Measurements from ENCODE around the gene RAB30.

The RAB30 gene

GRCh38 chr11:82998697-82999096 lies 73.0 kb downstream of the RAB30 start:
- Histone ChIP-seq H3K4me3 (ENCODE audit: low read length) (no peak overlapping the region), H3K4me1 (ENCODE audit: control insufficient read depth, insufficient read depth, low read length) (peaks cover 7% of the 10 kb centered on the region), H3K27ac (ENCODE audit: low read depth, low read length) (no peak overlapping the region), H3K36me3 (ENCODE audit: control insufficient read depth, insufficient read depth, low read length) (no peaks in the 10 kb centered on the region), H3K27me3 (ENCODE audit: control insufficient read depth, insufficient read depth, low read length) (no peaks in the 10 kb centered on the region), H3K9ac (ENCODE audit: low read length) (no peak overlapping the region)

- Histone ChIP-seq H3K27me3 (ENCODE audit: control insufficient read depth, insufficient read depth, low read length) (no peaks in the 10 kb centered on the region), H3K4me3 (ENCODE audit: low read length) (no peak overlapping the region), H3K27ac (ENCODE audit: low read depth, low read length) (no peak overlapping the region), H3K4me1 (ENCODE audit: control insufficient read depth, insufficient read depth, low read length) (peaks cover 9% of the 10 kb centered on the region), H3K9ac (ENCODE audit: low read length) (no peak overlapping the region), H3K36me3 (ENCODE audit: control insufficient read depth, insufficient read depth, low read length) (no peaks in the 10 kb centered on the region)
These were observed 74.6 kb downstream of the RAB30 start for GRCh38 chr11:82996966-82997606.

- Histone ChIP-seq H3K4me3 (ENCODE audit: low read length) (peak overlapping the region; percentile 35), H3K9ac (ENCODE audit: low read length) (no peak overlapping the region), H3K4me1 (ENCODE audit: control insufficient read depth, insufficient read depth, low read length) (peaks cover 15% of the 10 kb centered on the region), H3K27me3 (ENCODE audit: control insufficient read depth, insufficient read depth, low read length) (no peaks in the 10 kb centered on the region), H3K36me3 (ENCODE audit: control insufficient read depth, insufficient read depth, low read length) (no peaks in the 10 kb centered on the region), H3K27ac (ENCODE audit: low read depth, low read length) (peak overlapping the region; percentile 26)
These were observed 75.8 kb downstream of the RAB30 start for GRCh38 chr11:82995754-82996398.

- Histone ChIP-seq H3K4me3 (ENCODE audit: low read length) (no peak overlapping the region), H3K4me1 (ENCODE audit: control insufficient read depth, insufficient read depth, low read length) (peaks cover 15% of the 10 kb centered on the region), H3K27me3 (ENCODE audit: control insufficient read depth, insufficient read depth, low read length) (no peaks in the 10 kb centered on the region), H3K27ac (ENCODE audit: low read depth, low read length) (no peak overlapping the region), H3K36me3 (ENCODE audit: control insufficient read depth, insufficient read depth, low read length) (no peaks in the 10 kb centered on the region), H3K9ac (ENCODE audit: low read length) (no peak overlapping the region)
These were observed 76.5 kb downstream of the RAB30 start for GRCh38 chr11:82995235-82995634.

GRCh38 chr11:82994604-82995230 lies 77.0 kb downstream of the RAB30 start:
- no peak overlapping the region for H3K27ac ChIP-seq (ENCODE audit: low read depth, low read length)
- no peak overlapping the region for H3K9ac ChIP-seq (ENCODE audit: low read length)
- H3K4me1 ChIP-seq (ENCODE audit: control insufficient read depth, insufficient read depth, low read length): peaks cover 15% of the 10 kb centered on the region
- H3K36me3 ChIP-seq (ENCODE audit: control insufficient read depth, insufficient read depth, low read length): no peaks in the 10 kb centered on the region
- no peaks in the 10 kb centered on the region for H3K27me3 ChIP-seq (ENCODE audit: control insufficient read depth, insufficient read depth, low read length)
- H3K4me3 ChIP-seq (ENCODE audit: low read length): no peak overlapping the region

- no peak overlapping the region for H3K27ac ChIP-seq (ENCODE audit: low read depth, low read length)
- no peaks in the 10 kb centered on the region for H3K27me3 ChIP-seq (ENCODE audit: control insufficient read depth, insufficient read depth, low read length)
- peaks cover 15% of the 10 kb centered on the region for H3K4me1 ChIP-seq (ENCODE audit: control insufficient read depth, insufficient read depth, low read length)
- H3K9ac ChIP-seq (ENCODE audit: low read length): no peak overlapping the region
- peaks cover 3% of the 10 kb centered on the region for H3K36me3 ChIP-seq (ENCODE audit: control insufficient read depth, insufficient read depth, low read length)
- H3K4me3 ChIP-seq (ENCODE audit: low read length): no peak overlapping the region
These were observed 79.5 kb downstream of the RAB30 start for GRCh38 chr11:82992223-82992622.

GRCh38 chr11:82989628-82990404 lies 81.9 kb downstream of the RAB30 start:
- peaks cover 3% of the 10 kb centered on the region for H3K36me3 ChIP-seq (ENCODE audit: control insufficient read depth, insufficient read depth, low read length)
- H3K27ac ChIP-seq (ENCODE audit: low read depth, low read length): no peak overlapping the region
- H3K4me3 ChIP-seq (ENCODE audit: low read length): no peak overlapping the region
- H3K4me1 ChIP-seq (ENCODE audit: control insufficient read depth, insufficient read depth, low read length): peaks cover 8% of the 10 kb centered on the region
- no peaks in the 10 kb centered on the region for H3K27me3 ChIP-seq (ENCODE audit: control insufficient read depth, insufficient read depth, low read length)
- H3K9ac ChIP-seq (ENCODE audit: low read length): no peak overlapping the region

GRCh38 chr11:82988936-82989627 lies 82.6 kb downstream of the RAB30 start:
- Histone ChIP-seq H3K36me3 (ENCODE audit: control insufficient read depth, insufficient read depth, low read length) (peaks cover 7% of the 10 kb centered on the region), H3K27me3 (ENCODE audit: control insufficient read depth, insufficient read depth, low read length) (no peaks in the 10 kb centered on the region), H3K4me3 (ENCODE audit: low read length) (no peak overlapping the region), H3K9ac (ENCODE audit: low read length) (no peak overlapping the region), H3K27ac (ENCODE audit: low read depth, low read length) (no peak overlapping the region), H3K4me1 (ENCODE audit: control insufficient read depth, insufficient read depth, low read length) (peaks cover 8% of the 10 kb centered on the region)

- Histone ChIP-seq H3K27ac (ENCODE audit: low read depth, low read length) (no peak overlapping the region), H3K9ac (ENCODE audit: low read length) (no peak overlapping the region), H3K36me3 (ENCODE audit: control insufficient read depth, insufficient read depth, low read length) (peaks cover 8% of the 10 kb centered on the region), H3K4me1 (ENCODE audit: control insufficient read depth, insufficient read depth, low read length) (peaks cover 8% of the 10 kb centered on the region), H3K4me3 (ENCODE audit: low read length) (no peak overlapping the region), H3K27me3 (ENCODE audit: control insufficient read depth, insufficient read depth, low read length) (no peaks in the 10 kb centered on the region)
These were observed 83.7 kb downstream of the RAB30 start for GRCh38 chr11:82987997-82988396.

GRCh38 chr11:82986446-82986845 lies 85.3 kb downstream of the RAB30 start:
- H3K36me3 ChIP-seq (ENCODE audit: control insufficient read depth, insufficient read depth, low read length): peaks cover 8% of the 10 kb centered on the region
- no peaks in the 10 kb centered on the region for H3K4me1 ChIP-seq (ENCODE audit: control insufficient read depth, insufficient read depth, low read length)
- H3K27ac ChIP-seq (ENCODE audit: low read depth, low read length): no peak overlapping the region
- no peak overlapping the region for H3K4me3 ChIP-seq (ENCODE audit: low read length)
- H3K27me3 ChIP-seq (ENCODE audit: control insufficient read depth, insufficient read depth, low read length): no peaks in the 10 kb centered on the region
- H3K9ac ChIP-seq (ENCODE audit: low read length): no peak overlapping the region

- no peak overlapping the region for H3K27ac ChIP-seq (ENCODE audit: low read depth, low read length)
- H3K9ac ChIP-seq (ENCODE audit: low read length): no peak overlapping the region
- no peaks in the 10 kb centered on the region for H3K4me1 ChIP-seq (ENCODE audit: control insufficient read depth, insufficient read depth, low read length)
- H3K4me3 ChIP-seq (ENCODE audit: low read length): no peak overlapping the region
- H3K27me3 ChIP-seq (ENCODE audit: control insufficient read depth, insufficient read depth, low read length): no peaks in the 10 kb centered on the region
- peaks cover 5% of the 10 kb centered on the region for H3K36me3 ChIP-seq (ENCODE audit: control insufficient read depth, insufficient read depth, low read length)
These were observed 89.8 kb downstream of the RAB30 start for GRCh38 chr11:82981852-82982251.

GRCh38 chr11:82980947-82981346 lies 90.8 kb downstream of the RAB30 start:
- H3K4me1 ChIP-seq (ENCODE audit: control insufficient read depth, insufficient read depth, low read length): no peaks in the 10 kb centered on the region
- H3K4me3 ChIP-seq (ENCODE audit: low read length): no peak overlapping the region
- H3K27ac ChIP-seq (ENCODE audit: low read depth, low read length): no peak overlapping the region

More at GRCh38 chr11:82980947-82981346, 90.8 kb downstream of the RAB30 start:
- Histone ChIP-seq H3K9ac (ENCODE audit: low read length) (no peak overlapping the region), H3K27me3 (ENCODE audit: control insufficient read depth, insufficient read depth, low read length) (no peaks in the 10 kb centered on the region), H3K36me3 (ENCODE audit: control insufficient read depth, insufficient read depth, low read length) (peaks cover 5% of the 10 kb centered on the region)
